ENCODE results near the gene TES.
"Not testable (repeated sequence)": the region's sequence is repeated elsewhere in the genome, so short reads cannot be mapped to it uniquely, and the experiment has no call there.

TES gene

DNA sequence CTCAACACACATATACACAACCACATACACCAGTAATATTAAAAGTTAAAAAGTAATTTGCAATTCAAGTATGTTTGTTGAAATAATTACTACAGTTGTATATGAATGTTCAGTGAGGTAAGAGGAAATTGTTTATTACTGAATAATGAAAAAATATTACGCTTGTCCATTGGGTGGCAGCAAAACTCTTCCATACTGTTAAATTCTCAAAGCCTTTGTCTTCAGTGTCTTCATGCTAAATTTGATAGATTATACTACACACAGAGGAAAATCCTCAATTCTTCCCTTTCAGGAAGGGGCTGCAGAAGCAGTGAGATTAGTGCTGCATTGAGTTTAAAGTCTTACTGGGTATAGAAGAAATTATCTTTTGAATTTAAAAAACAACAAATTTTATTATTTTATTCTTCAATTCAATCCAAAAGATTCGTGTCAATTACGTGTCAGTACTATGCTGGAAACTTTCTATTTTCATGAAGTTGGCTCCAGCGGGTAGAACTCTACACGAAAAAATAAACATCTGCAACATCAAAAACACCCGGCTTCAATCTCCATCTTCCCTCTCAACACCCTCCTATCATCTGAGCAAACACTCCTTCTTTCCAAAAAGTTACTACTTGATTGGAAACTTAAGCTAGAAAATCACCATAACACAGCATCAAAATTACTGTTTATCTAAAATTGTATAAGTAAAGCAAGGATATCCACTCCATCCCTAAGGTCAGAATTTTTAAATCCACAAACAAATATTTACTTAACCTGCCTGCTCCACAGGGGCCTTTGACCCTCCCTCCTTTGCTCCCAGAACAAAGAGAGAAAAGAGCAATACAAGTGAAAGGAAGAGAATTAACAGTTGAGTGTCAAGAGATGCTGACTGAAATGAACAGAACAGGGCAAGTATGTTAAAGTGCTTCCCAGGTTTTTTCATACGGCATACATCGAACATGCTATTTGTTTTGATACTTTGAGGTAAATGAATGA lies 37.0 kb upstream of the TES start:
- 100% methylated on average over 1 of the region's 8 CpGs for WGBS (ENCODE audit: extremely low coverage, insufficient coverage, insufficient read length)
- Histone ChIP-seq H3K36me3 (ENCODE audit: control insufficient read depth in 1 of 2, insufficient read depth in 2 of 2, low read length in 2 of 2) (no peaks in the 10 kb centered on the region), H3K4ac (ENCODE audit: low read depth, low read length) (no peak overlapping the region), H4K8ac (ENCODE audit: low read depth, low read length) (no peak overlapping the region), H3K79me2 (ENCODE audit: control insufficient read depth, insufficient read depth, low read length, poor library complexity) (no peaks in the 10 kb centered on the region), H3K4me1 (ENCODE audit: control insufficient read depth in 1 of 2, insufficient read depth in 2 of 2, low read length in 2 of 2) (no peaks in the 10 kb centered on the region), H3K27me3 (ENCODE audit: insufficient read depth, low read length) (no peaks in the 10 kb centered on the region), H3K79me1 (ENCODE audit: low read length) (no peaks in the 10 kb centered on the region), H3K9ac (ENCODE audit: low read length) (no peak overlapping the region), H2BK120ac (ENCODE audit: insufficient read depth, low read length, poor library complexity) (no peak overlapping the region), H3K18ac (ENCODE audit: low read length) (no peak overlapping the region), H3K4me3 (ENCODE audit: low read depth, low read length) (no peak overlapping the region), H2AFZ (ENCODE audit: insufficient read depth, low read length, poor library complexity) (no peak overlapping the region), H2BK5ac (ENCODE audit: low read depth, low read length, poor library complexity) (no peak overlapping the region), H3K14ac (ENCODE audit: low read length) (no peak overlapping the region), H3K27ac (ENCODE audit: low read depth, low read length) (no peak overlapping the region), H3K23ac (ENCODE audit: low read length) (no peak overlapping the region), H4K91ac (ENCODE audit: low read depth, low read length) (no peak overlapping the region), H3K4me2 (ENCODE audit: low read length) (no peak overlapping the region), H2BK12ac (ENCODE audit: low read length) (no peak overlapping the region), H3K9me3 (ENCODE audit: insufficient read depth, low read depth, low read length) (no peaks in the 10 kb centered on the region), H4K12ac (ENCODE audit: low read depth, low read length) (no peak overlapping the region), H2AK5ac (ENCODE audit: low read length) (no peak overlapping the region)
- peak; percentile 35 to 87 for DNase-seq

- H3K27me3 ChIP-seq (ENCODE audit: insufficient read depth, low read length); H3K36me3 ChIP-seq (ENCODE audit: control insufficient read depth in 1 of 2, insufficient read depth in 2 of 2, low read length in 2 of 2); H3K79me2 ChIP-seq (ENCODE audit: control insufficient read depth, insufficient read depth, low read length, poor library complexity); H3K4me1 ChIP-seq (ENCODE audit: control insufficient read depth in 1 of 2, insufficient read depth in 2 of 2, low read length in 2 of 2); H2AK5ac ChIP-seq (ENCODE audit: low read length); H3K9me3 ChIP-seq (ENCODE audit: insufficient read depth, low read depth, low read length); H3K18ac ChIP-seq (ENCODE audit: low read length); H4K91ac ChIP-seq (ENCODE audit: low read depth, low read length); H2BK120ac ChIP-seq (ENCODE audit: insufficient read depth, low read length, poor library complexity); H3K14ac ChIP-seq (ENCODE audit: low read length); H3K23ac ChIP-seq (ENCODE audit: low read length); H4K8ac ChIP-seq (ENCODE audit: low read depth, low read length); H2AFZ ChIP-seq (ENCODE audit: insufficient read depth, low read length, poor library complexity); H2BK12ac ChIP-seq (ENCODE audit: low read length); H3K9ac ChIP-seq (ENCODE audit: low read length); H2BK5ac ChIP-seq (ENCODE audit: low read depth, low read length, poor library complexity); H3K27ac ChIP-seq (ENCODE audit: low read depth, low read length); H3K4ac ChIP-seq (ENCODE audit: low read depth, low read length); H3K4me2 ChIP-seq (ENCODE audit: low read length); H4K12ac ChIP-seq (ENCODE audit: low read depth, low read length); H3K79me1 ChIP-seq (ENCODE audit: low read length); H3K4me3 ChIP-seq (ENCODE audit: low read depth, low read length): not testable (repeated sequence)
- peak in 1 of 2 donors; percentile 58 for DNase-seq
- no CpG with 5 or more reads among the region's 3 CpGs for WGBS (ENCODE audit: extremely low coverage, insufficient coverage, insufficient read length)
Observed at GRCh38 chr7:116175095-116175494, 35.2 kb upstream of the TES start.

GRCh38 chr7:116176226-116176625 lies 34.1 kb upstream of the TES start:
- no CpG with 5 or more reads among the region's 2 CpGs for WGBS (ENCODE audit: extremely low coverage, insufficient coverage, insufficient read length)

DNA sequence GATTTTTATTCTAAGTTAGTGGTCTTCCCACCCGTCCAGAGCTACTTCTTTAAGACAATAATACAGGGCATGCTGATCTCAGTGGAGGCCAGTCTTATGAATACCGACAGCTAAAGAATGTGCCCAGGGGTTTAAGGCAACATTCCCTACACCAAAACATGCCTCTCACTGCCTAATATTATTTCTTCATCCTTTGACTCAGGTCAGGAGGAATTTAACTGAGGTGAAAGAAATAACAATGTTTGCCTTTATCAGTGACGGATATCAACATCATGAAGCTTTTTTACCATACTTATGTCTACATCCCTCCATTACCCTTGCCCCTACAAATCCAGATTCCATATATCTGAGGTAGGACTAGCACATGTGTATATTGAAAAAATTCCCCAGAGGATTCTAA lies 33.3 kb upstream of the TES start:
- Histone ChIP-seq H3K14ac (ENCODE audit: low read length) (no peak overlapping the region), H3K4me3 (ENCODE audit: low read depth, low read length) (no peak overlapping the region), H3K4me2 (ENCODE audit: low read length) (no peak overlapping the region), H3K9ac (ENCODE audit: low read length) (no peak overlapping the region), H2BK5ac (ENCODE audit: low read depth, low read length, poor library complexity) (no peak overlapping the region), H4K8ac (ENCODE audit: low read depth, low read length) (no peak overlapping the region), H3K4ac (ENCODE audit: low read depth, low read length) (no peak overlapping the region), H4K12ac (ENCODE audit: low read depth, low read length) (no peak overlapping the region), H2AK5ac (ENCODE audit: low read length) (no peak overlapping the region), H4K91ac (ENCODE audit: low read depth, low read length) (no peak overlapping the region), H3K27ac (ENCODE audit: low read depth, low read length) (no peak overlapping the region), H3K27me3 (ENCODE audit: insufficient read depth, low read length) (no peaks in the 10 kb centered on the region), H3K79me1 (ENCODE audit: low read length) (no peaks in the 10 kb centered on the region), H2BK12ac (ENCODE audit: low read length) (no peak overlapping the region), H3K23ac (ENCODE audit: low read length) (no peak overlapping the region), H3K18ac (ENCODE audit: low read length) (no peak overlapping the region), H2BK120ac (ENCODE audit: insufficient read depth, low read length, poor library complexity) (no peak overlapping the region), H3K4me1 (ENCODE audit: control insufficient read depth in 1 of 2, insufficient read depth in 2 of 2, low read length in 2 of 2) (no peaks in the 10 kb centered on the region), H2AFZ (ENCODE audit: insufficient read depth, low read length, poor library complexity) (no peak overlapping the region), H3K9me3 (ENCODE audit: insufficient read depth, low read depth, low read length) (no peaks in the 10 kb centered on the region), H3K36me3 (ENCODE audit: control insufficient read depth in 1 of 2, insufficient read depth in 2 of 2, low read length in 2 of 2) (no peaks in the 10 kb centered on the region), H3K79me2 (ENCODE audit: control insufficient read depth, insufficient read depth, low read length, poor library complexity) (no peaks in the 10 kb centered on the region)
- WGBS (ENCODE audit: extremely low coverage, insufficient coverage, insufficient read length) = no CpG with 5 or more reads among the region's 3 CpGs
- DNase-seq = peak; percentile 79 to 94

More at GRCh38 chr7:116176226-116176625, 34.1 kb upstream of the TES start:
- H3K18ac ChIP-seq (ENCODE audit: low read length) = no peak overlapping the region
- no peak overlapping the region for H3K23ac ChIP-seq (ENCODE audit: low read length)
- no peak overlapping the region for H3K9ac ChIP-seq (ENCODE audit: low read length)
- H3K4me3 ChIP-seq (ENCODE audit: low read depth, low read length) = no peak overlapping the region
- no peaks in the 10 kb centered on the region for H3K79me1 ChIP-seq (ENCODE audit: low read length)
- no peak overlapping the region for H3K27ac ChIP-seq (ENCODE audit: low read depth, low read length)
- no peak overlapping the region for H2BK12ac ChIP-seq (ENCODE audit: low read length)
- no peak overlapping the region for H3K14ac ChIP-seq (ENCODE audit: low read length)
- DNase-seq = no peak
- H3K27me3 ChIP-seq (ENCODE audit: insufficient read depth, low read length) = no peaks in the 10 kb centered on the region
- H2AFZ ChIP-seq (ENCODE audit: insufficient read depth, low read length, poor library complexity) = no peak overlapping the region
- no peaks in the 10 kb centered on the region for H3K9me3 ChIP-seq (ENCODE audit: insufficient read depth, low read depth, low read length)
- no peak overlapping the region for H4K12ac ChIP-seq (ENCODE audit: low read depth, low read length)
- no peak overlapping the region for H4K91ac ChIP-seq (ENCODE audit: low read depth, low read length)
- no peak overlapping the region for H4K8ac ChIP-seq (ENCODE audit: low read depth, low read length)
- H3K36me3 ChIP-seq (ENCODE audit: control insufficient read depth in 1 of 2, insufficient read depth in 2 of 2, low read length in 2 of 2) = no peaks in the 10 kb centered on the region
- H2BK5ac ChIP-seq (ENCODE audit: low read depth, low read length, poor library complexity) = no peak overlapping the region
- H3K79me2 ChIP-seq (ENCODE audit: control insufficient read depth, insufficient read depth, low read length, poor library complexity) = no peaks in the 10 kb centered on the region
- H3K4ac ChIP-seq (ENCODE audit: low read depth, low read length) = no peak overlapping the region
- no peak overlapping the region for H3K4me2 ChIP-seq (ENCODE audit: low read length)
- H2AK5ac ChIP-seq (ENCODE audit: low read length) = no peak overlapping the region
- H2BK120ac ChIP-seq (ENCODE audit: insufficient read depth, low read length, poor library complexity) = no peak overlapping the region
- H3K4me1 ChIP-seq (ENCODE audit: control insufficient read depth in 1 of 2, insufficient read depth in 2 of 2, low read length in 2 of 2) = no peaks in the 10 kb centered on the region

Data from trophoblast cell (in vitro differentiated cells and primary cell).